Ishikawa (cell line): Measurements from ENCODE around the gene FXYD7.

Experiments
- CEBPB ChIP-seq: IDR thresholded peaks from 2 replicates; pipeline ENCODE4 v1.6.1; 2012
- EP300 ChIP-seq: IDR thresholded peaks from 2 replicates; pipeline ENCODE4 v1.6.1; 2012; ENCODE audit warnings: borderline replicate concordance
- FOXM1 ChIP-seq: IDR thresholded peaks from 2 replicates; pipeline ENCODE4 v1.6.1; 2012; ENCODE audit warnings: low read depth, borderline replicate concordance
- NFIC ChIP-seq: IDR thresholded peaks from 2 replicates; pipeline ENCODE4 v1.6.1; 2012
- REST ChIP-seq: IDR thresholded peaks from 2 replicates; pipeline ENCODE4 v1.6.1; 2012; ENCODE audit warnings: low read depth, mild to moderate bottlenecking
- TAF1 ChIP-seq: IDR thresholded peaks from 2 replicates; pipeline ENCODE4 v1.6.1; 2012; ENCODE audit warnings: low read depth, mild to moderate bottlenecking
- TCF12 ChIP-seq: IDR thresholded peaks from 2 replicates; pipeline ENCODE4 v1.6.1; 2012; ENCODE audit warnings: low read depth
- TEAD4 ChIP-seq: IDR thresholded peaks from 2 replicates; pipeline ENCODE4 v1.6.1; 2012
- YY1 ChIP-seq: IDR thresholded peaks from 2 replicates; pipeline ENCODE4 v1.6.1; 2012; ENCODE audit warnings: low read depth
- ZBTB7A ChIP-seq: IDR thresholded peaks from 2 replicates; pipeline ENCODE4 v1.6.1; 2012; ENCODE audit warnings: low read depth

- TF ChIP-seq REST = no peak
- TF ChIP-seq YY1 = no peak
- TF ChIP-seq TEAD4 = no peak
- no peak for TF ChIP-seq CEBPB
- no peak for TF ChIP-seq ZBTB7A
- no peak for TF ChIP-seq TCF12
- TF ChIP-seq NFIC = no peak
- TF ChIP-seq FOXM1 = no peak
- no peak for TF ChIP-seq TAF1
- no peak for TF ChIP-seq EP300
Observed at GRCh38 chr19:35094656-35095055, 48.4 kb upstream of the FXYD7 start.
